Activated naive CD4-positive, alpha-beta T cell treated with anti-CD3 and anti-CD28 coated beads, Interleukin-2, amount 10 ng/mL, durations not matched to agents 7 days and 5 days (primary cell): ENCODE results near the gene ITGB2.

Source experiments
- CTCF ChIA-PET: fragments of 350-600 bp; sonication (Branson Sonifier 250); formaldehyde crosslinking; loops from one replicate; lab custom pipeline; 2021; ENCODE audit warnings: antibody characterized with exemption; lab: Charles Lee
- DNase-seq: peaks from one replicate; pipeline ENCODE4 v3.0.0-alpha.2; 2020
- H3K27ac Mint-ChIP-seq: one replicate; pipeline ENCODE4 v1.8.0; 2021; ENCODE audit warnings: mild to moderate bottlenecking, moderate library complexity, mixed read lengths
- H3K27me3 Mint-ChIP-seq: one replicate; pipeline ENCODE4 v1.8.0; 2021; ENCODE audit warnings: mild to moderate bottlenecking, mixed read lengths
- H3K36me3 Mint-ChIP-seq: one replicate; pipeline ENCODE4 v1.8.0; 2021; ENCODE audit warnings: mixed read lengths
- H3K4me1 Mint-ChIP-seq: one replicate; pipeline ENCODE4 v1.8.0; 2021; ENCODE audit warnings: mixed read lengths
- H3K4me3 Mint-ChIP-seq: one replicate; pipeline ENCODE4 v1.8.0; 2021; ENCODE audit warnings: mild to moderate bottlenecking, moderate library complexity, mixed read lengths
- H3K9me3 Mint-ChIP-seq: one replicate; pipeline ENCODE4 v1.8.0; 2021; ENCODE audit warnings: mixed read lengths

Gene ITGB2

DNA sequence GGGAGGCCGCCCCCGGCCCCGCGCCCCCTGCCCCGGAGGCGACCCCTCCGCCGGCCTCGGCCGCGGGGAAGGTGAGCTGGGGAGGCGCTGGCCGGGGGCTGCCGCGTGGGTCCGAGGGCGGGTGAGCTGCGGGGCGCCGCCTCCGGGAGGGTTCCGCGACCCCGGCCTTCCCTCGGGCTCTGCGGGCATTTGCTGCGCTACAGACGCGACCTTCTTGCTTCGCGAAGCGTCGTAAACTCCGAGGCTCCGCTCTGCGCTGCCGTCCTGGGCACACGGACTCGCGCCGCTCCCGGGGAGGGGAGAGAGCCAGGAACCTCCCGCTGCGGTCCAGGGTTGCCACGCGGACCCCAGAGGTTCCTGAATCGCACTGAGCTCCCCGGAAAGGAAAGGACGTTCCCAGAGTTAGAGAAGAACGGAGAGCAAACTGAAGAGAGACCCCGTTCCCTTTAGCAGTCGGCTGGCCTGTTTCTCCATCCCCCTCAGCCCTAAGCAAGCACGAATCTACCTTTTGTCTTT is 19.5 kb upstream of the ITGB2 start:
- Mint-ChIP-seq H3K4me1 (peaks cover 48% of the 10 kb centered on the region), H3K27ac (peak overlapping the region; percentile 0), H3K9me3 (no peaks in the 10 kb centered on the region), H3K4me3 (peak overlapping the region; percentile 84), H3K27me3 (no peaks in the 10 kb centered on the region), H3K36me3 (peaks cover 18% of the 10 kb centered on the region)
- no peak for DNase-seq
- CTCF ChIA-PET = interaction anchor here (1.0 to 1.4 kb wide), 3 partner anchors 13 to 188 kb away, joined by 4 read pairs; no protein-coding TSS in a partner anchor

DNA sequence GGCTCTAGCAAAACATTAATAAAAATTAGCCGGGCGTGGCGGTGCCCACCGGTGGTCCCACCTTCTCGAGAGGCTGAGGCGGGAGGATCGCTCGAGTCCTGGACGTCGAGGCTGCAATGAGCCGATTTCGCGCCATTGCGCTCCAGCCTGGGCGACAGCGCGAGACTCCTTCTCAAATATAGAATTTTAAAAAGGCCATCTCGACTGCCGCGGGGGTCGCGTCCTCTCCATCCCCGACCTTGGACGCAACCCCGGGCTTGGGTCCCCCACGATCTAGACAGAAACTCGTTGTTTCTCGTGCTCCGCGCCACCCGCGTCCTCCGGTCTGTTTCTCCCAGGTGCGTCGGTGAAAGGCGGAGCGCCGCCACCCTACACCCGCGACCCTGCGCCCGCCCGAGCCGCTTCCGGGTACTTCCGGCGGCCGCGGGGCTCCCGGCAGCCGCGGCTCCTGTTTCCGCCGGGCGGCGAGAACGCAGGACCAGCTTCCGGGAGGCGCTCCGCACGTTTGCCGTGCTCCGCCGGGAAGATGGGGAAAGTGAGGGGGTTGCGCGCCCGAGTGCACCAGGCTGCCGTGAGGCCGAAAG is 18.9 kb upstream of the ITGB2 start, which contains the start of gene SLX9:
Gene SLX9, plus strand, starts transcription at position 498 of the 584 bp plus-strand sequence. Its CDS starts 29 bp downstream, at position 527.
- H3K9me3 Mint-ChIP-seq = no peaks in the 10 kb centered on the region
- H3K27ac Mint-ChIP-seq = peak within 1 kb of the TSS; percentile 85
- peaks cover 15% of the 10 kb centered on the region for H3K36me3 Mint-ChIP-seq
- CTCF ChIA-PET = interaction anchor here (1.0 to 1.4 kb wide), 3 partner anchors 12 to 189 kb away, joined by 4 read pairs; no protein-coding TSS in a partner anchor
- peaks cover 45% of the 10 kb centered on the region for H3K4me1 Mint-ChIP-seq
- H3K27me3 Mint-ChIP-seq = no peaks in the 10 kb centered on the region
- DNase-seq = peak; percentile 84
- H3K4me3 Mint-ChIP-seq = peak within 1 kb of the TSS; percentile 84

DNA sequence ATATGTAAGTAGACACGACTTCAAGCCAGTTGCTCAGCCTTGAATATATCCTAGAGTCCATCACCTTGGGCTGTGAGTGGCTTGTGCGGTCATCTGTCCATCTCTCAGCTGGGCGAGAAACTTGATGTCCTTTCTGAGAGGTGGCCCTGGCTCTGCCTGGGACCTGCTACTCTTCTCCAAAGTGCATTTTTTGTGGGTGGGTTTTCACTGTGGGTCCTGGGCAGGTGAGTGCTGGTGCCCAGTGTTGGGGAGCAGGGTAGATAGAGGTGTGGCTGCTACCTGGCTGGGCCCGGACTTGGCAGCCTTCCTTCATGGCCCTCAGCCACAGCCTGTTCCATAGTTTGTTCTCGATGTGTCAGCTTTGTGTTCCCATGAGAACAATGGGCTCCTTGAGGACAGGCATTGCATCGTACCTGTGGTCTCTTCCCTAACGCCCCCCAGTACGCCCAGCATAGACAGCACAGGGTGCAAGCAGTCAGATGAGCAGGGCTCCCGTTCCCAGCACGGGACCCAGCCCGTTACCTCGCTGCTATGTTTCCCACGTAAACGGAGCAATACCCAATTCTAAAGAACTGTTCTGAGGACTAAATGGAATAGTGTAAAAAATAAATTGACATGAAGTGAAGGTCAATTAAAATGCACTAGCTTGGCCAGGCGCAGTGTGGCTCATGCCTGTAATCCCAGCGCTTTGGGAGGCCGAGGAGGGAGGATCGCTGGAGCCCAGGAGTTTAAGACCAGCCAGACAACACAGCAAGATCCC is 18.3 kb upstream of the ITGB2 start:
- Mint-ChIP-seq H3K27ac (peak overlapping the region; percentile 85), H3K36me3 (peaks cover 9% of the 10 kb centered on the region), H3K27me3 (no peaks in the 10 kb centered on the region), H3K9me3 (no peaks in the 10 kb centered on the region), H3K4me3 (peak overlapping the region; percentile 84), H3K4me1 (peaks cover 45% of the 10 kb centered on the region)
- DNase-seq = no peak
- CTCF ChIA-PET = interaction anchor here (1.2 kb wide), 1 partner anchor 138 kb away, joined by 4 read pairs; no protein-coding TSS in a partner anchor

DNA sequence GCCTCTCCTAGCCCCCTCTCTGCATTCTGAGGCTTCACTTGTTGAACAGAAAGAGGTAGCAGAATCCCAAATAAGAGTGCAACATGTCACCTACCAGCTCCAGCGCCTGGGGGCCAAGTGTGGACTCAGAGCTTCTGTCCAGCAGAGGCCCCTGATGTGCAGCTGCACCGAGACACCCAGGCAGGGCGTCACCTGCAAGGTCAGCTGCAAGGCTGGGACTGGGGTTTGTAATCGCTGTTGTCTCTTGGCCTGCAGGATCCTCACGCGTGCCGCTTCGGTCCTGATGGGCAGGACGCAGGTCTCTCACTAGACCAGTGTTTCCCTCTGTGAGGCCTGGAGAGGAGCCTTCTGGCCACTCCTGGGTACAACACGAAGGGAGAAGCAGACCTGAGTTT is 14.8 kb upstream of the ITGB2 start:
- Mint-ChIP-seq H3K4me1 (peaks cover 30% of the 10 kb centered on the region), H3K4me3 (no peak overlapping the region), H3K36me3 (peaks cover 2% of the 10 kb centered on the region), H3K27ac (no peak overlapping the region), H3K27me3 (no peaks in the 10 kb centered on the region), H3K9me3 (no peaks in the 10 kb centered on the region)
- DNase-seq = no peak
- CTCF ChIA-PET = no interaction called here

DNA sequence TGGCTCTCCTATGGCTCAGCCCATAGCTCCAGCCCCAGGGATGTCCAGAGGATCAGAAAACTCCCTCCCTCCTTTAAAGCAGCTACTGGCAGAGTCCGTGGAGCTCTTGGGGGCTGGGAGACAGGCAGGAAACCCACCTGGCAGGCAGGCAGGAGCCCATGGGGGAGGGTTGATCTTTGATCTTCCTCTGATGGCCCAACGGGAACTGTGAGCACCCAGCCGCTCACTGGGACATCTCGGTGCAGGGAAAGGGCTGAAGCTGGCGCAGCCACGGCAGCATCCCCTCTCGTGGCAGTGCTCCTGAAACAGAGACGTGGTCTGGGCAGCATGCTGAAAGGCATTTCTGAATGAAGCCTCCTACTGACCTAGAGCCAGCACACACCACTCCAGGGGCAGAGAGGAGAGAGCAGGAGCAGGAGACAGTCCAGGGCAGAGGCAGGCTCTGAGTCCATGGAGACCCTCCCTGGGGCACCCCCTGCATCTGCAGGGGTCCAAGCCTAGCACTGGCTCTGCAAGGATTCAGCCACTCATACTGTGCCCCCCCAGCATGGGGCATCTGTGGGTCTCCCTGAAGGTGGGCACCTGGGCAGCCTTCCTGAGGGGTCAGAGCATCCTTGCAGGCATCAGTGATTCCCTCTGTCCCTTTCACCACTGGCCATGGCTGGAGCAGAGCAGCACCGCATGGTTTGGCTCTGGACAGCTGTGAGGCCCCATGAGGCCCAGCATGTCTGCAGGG is 14.3 kb upstream of the ITGB2 start:
- Mint-ChIP-seq H3K27ac (no peak overlapping the region), H3K4me3 (no peak overlapping the region), H3K36me3 (peaks cover 2% of the 10 kb centered on the region), H3K9me3 (no peaks in the 10 kb centered on the region), H3K27me3 (no peaks in the 10 kb centered on the region), H3K4me1 (peaks cover 34% of the 10 kb centered on the region)
- DNase-seq = no peak
- CTCF ChIA-PET = interaction anchor here (1.1 to 4.9 kb wide), 4 partner anchors 23 to 135 kb away, joined by 3 to 68 read pairs (median 31); partner anchors contain the start of gene UBE2G2

DNA sequence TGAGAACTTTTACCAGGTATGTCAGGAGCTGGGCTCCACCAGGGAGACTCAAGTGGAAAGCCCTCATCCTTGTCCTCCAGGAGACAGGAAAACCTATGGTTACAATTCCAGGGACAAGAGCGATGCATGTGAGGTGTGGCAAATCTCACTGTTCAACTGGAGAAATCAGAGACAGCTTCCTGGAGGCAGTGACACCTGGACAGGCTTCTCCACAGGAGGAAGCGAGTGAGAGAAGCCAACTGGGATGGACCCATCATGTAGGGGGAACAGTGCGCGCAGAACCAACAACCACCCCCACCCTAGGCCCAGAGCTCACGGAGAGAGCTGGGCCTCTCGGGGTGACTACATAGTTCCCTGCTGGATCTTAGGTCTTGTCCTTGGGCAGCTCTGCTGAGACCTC is 13.6 kb upstream of the ITGB2 start:
- CTCF ChIA-PET = interaction anchor here (1.1 to 4.9 kb wide), 4 partner anchors 23 to 134 kb away, joined by 3 to 68 read pairs (median 31); partner anchors contain the start of gene UBE2G2
- H3K27me3 Mint-ChIP-seq = no peaks in the 10 kb centered on the region
- no peak overlapping the region for H3K4me3 Mint-ChIP-seq
- peaks cover 3% of the 10 kb centered on the region for H3K9me3 Mint-ChIP-seq
- no peak for DNase-seq
- H3K36me3 Mint-ChIP-seq = peaks cover 7% of the 10 kb centered on the region
- peaks cover 39% of the 10 kb centered on the region for H3K4me1 Mint-ChIP-seq
- no peak overlapping the region for H3K27ac Mint-ChIP-seq

DNA sequence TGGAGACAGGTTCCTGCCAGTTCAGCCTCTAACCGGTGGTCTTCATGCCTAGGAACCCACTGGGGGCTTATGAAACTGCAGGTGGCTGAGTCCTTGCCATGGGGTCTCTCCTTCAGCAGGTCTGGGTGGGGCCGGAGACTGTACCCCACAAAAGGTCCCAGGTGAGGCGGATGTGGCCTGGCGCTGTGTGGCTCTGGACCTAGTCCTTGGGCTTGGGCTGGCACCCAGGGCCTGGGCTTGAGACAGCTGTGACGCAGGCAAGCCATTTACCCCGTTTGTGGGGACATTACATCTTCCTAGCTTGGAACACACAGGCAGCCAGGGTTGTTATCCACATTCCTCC is 13.2 kb upstream of the ITGB2 start:
- DNase-seq = no peak
- Mint-ChIP-seq H3K4me1 (peaks cover 39% of the 10 kb centered on the region), H3K27ac (no peak overlapping the region), H3K9me3 (peaks cover 3% of the 10 kb centered on the region), H3K4me3 (no peak overlapping the region), H3K36me3 (peaks cover 9% of the 10 kb centered on the region), H3K27me3 (no peaks in the 10 kb centered on the region)
- CTCF ChIA-PET = interaction anchor here (1.1 to 4.9 kb wide), 4 partner anchors 22 to 134 kb away, joined by 3 to 68 read pairs (median 31); partner anchors contain the start of gene UBE2G2

DNA sequence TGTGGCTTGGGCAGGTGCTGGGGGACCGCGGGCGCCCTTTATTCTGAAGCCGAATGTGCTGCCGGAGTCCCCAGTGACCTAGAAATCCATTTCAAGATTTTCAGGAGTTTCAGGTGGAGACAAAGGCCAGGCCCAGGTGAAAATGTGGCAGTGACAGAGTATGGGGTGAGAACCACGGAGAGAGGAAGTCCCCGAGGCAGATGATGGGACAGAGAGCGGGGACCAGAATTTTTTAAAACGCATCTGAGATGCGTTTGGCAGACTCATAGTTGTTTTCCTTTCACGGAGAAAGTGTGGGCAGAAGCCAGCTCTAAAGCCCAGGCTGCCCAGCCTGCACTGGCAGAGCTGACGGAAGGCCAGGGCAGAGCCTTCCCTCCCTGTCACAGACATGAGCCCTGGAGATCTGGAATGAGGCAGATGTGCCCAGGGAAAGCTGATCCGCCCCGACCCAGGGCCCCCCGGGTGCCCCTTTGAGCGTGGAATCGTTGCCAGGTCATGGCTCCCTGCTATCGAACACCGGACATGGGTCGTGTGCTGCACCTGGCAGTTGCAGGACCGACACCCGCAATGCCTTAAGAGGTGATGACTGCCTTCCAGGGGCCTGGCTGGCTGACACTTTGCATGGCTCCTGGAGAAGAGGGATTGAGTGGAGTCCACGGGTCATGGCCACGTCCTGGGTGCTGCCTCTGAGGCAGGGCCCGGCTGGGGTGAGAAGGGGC is 12.7 kb upstream of the ITGB2 start:
- H3K27me3 Mint-ChIP-seq = no peaks in the 10 kb centered on the region
- CTCF ChIA-PET = interaction anchor here (1.7 to 4.9 kb wide), 7 partner anchors 16 to 133 kb away, joined by 8 to 68 read pairs (median 16); partner anchors contain the start of gene UBE2G2
- H3K36me3 Mint-ChIP-seq = peaks cover 9% of the 10 kb centered on the region
- peak overlapping the region; percentile 50 for H3K4me3 Mint-ChIP-seq
- no peak overlapping the region for H3K27ac Mint-ChIP-seq
- H3K9me3 Mint-ChIP-seq = peaks cover 3% of the 10 kb centered on the region
- no peak for DNase-seq
- peaks cover 37% of the 10 kb centered on the region for H3K4me1 Mint-ChIP-seq

DNA sequence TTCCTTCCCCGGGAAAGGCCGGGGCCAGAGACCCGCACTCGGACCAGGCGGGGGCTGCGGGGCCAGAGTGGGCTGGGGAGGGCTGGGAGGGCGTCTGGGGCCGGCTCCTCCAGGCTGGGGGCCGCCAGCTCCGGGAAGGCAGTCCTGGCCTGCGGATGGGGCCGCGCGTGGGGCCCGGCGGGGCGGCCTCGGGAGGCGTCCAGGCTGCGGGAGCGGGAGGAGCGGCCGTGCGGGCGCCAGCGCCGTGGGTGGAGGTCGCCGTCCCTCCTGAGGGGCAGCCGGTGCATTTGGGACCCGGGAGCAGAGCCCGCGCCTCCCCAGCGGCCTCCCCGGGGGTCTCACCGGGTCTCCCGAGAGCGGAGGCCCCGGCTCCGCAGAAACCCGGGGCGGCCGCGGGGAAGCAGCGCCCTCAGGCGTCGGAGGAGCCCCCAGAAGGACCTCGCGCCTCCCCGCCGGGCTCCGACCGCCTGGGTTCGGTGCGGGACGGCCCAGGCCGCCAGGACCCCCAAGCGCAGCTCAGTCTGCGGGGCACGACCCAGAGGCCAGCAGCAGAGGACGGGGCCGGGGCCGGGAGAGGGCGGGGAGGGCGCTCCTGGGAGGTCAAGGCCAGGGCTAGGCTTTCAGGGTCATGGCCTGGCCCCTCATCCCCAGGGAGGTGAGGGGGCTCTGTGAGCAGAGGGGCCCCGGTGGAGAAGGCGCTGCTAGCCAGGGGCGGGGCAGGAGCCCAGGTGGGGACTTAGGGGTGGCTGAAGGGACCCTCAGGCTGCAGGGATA is 11.9 kb upstream of the ITGB2 start:
- peak; percentile 80 for DNase-seq
- no peak overlapping the region for H3K27ac Mint-ChIP-seq
- H3K9me3 Mint-ChIP-seq = peaks cover 3% of the 10 kb centered on the region
- H3K36me3 Mint-ChIP-seq = peaks cover 13% of the 10 kb centered on the region
- peak overlapping the region; percentile 86 for H3K4me3 Mint-ChIP-seq
- H3K27me3 Mint-ChIP-seq = no peaks in the 10 kb centered on the region
- peaks cover 41% of the 10 kb centered on the region for H3K4me1 Mint-ChIP-seq
- CTCF ChIA-PET = interaction anchor here (0.7 to 4.9 kb wide), 17 partner anchors 10 to 206 kb away, joined by 3 to 68 read pairs (median 5); partner anchors contain the start of gene UBE2G2

DNA sequence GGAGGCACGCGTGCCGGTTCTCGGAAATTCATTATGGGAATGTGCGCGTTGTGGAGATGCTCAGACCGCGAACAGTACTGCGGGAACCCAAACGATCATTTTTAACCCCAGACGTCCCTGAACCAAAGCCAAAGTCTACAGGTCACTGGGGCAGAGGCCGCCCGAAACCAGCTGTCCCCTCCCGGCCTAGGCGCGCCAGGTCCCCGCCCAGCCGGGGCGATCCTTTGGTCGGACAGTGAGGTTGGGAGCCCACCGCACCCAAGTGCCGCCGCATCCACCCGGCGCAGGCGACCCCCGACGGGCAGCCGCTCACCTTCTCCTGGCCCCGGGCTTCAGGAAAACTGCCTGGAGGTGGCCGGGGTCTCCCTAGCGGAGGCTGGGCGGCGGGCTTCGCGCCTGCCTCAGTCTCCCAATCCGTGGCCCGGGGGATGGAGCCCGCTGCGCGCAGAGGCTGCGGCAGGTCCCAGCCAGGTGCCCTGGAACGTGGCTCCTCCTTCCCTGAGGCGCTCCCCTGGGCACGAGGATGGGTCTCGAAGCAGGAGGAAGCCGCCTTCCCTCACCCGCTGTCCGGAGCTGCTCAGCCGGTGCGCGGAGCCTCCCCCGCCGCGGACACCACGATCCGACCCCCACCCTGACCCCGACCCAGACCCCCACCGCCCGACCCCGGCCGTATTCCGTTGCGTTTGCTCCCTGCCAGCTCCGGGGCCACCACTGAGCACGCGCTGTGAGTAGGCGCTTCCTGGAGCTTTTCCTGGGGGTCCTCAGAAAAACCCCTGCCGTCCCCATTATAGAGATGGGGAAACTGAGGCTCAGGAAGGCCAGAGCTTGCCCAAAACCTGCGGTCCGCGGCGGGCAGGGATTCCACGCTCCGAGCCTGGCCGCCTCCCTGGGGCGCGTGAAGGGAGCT is 11.1 kb upstream of the ITGB2 start:
- Mint-ChIP-seq H3K27ac (peak overlapping the region; percentile 93), H3K4me3 (peak overlapping the region; percentile 86), H3K4me1 (peaks cover 50% of the 10 kb centered on the region), H3K27me3 (no peaks in the 10 kb centered on the region), H3K9me3 (peaks cover 3% of the 10 kb centered on the region), H3K36me3 (peaks cover 14% of the 10 kb centered on the region)
- CTCF ChIA-PET = interaction anchor here (0.6 to 4.9 kb wide), 20 partner anchors 11 to 207 kb away, joined by 3 to 68 read pairs (median 4); partner anchors contain the start of genes ITGB2 and UBE2G2
- DNase-seq = peak; percentile 48

DNA sequence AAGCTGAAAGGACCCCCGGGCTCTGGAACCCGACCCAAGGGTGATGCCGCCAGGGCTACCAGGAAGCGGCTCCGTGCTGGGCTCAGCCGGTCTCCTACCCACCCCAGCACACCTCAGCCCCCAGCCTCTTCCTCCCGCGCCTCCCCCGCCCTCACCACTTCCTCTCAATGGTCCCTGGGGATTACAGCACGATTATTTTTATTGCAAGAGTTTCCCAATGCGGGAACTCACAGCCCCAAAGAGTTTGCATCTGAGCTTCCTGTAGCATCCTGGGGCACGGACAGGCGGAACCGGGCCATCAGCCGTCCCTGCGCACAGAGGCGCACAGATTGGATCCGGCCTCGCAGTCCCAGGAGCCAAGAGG is 10.4 kb upstream of the ITGB2 start:
- Mint-ChIP-seq H3K4me1 (peaks cover 56% of the 10 kb centered on the region), H3K9me3 (peaks cover 3% of the 10 kb centered on the region), H3K27ac (peak overlapping the region; percentile 93), H3K4me3 (peak overlapping the region; percentile 86), H3K27me3 (no peaks in the 10 kb centered on the region), H3K36me3 (peaks cover 17% of the 10 kb centered on the region)
- DNase-seq = peak; percentile 63
- CTCF ChIA-PET = interaction anchor here (1.4 to 4.9 kb wide), 6 partner anchors 13 to 138 kb away, joined by 3 to 68 read pairs (median 18); partner anchors contain the start of gene UBE2G2
